A673 (cell line): ENCODE data around the gene VOPP1. TPM values are rescaled to one million over a fixed set of nuclear protein-coding genes. Genes with fewer than 3 reads are reported as not detected.
A peak's percentile ranks its signal among the peaks of the same experiment; 100 is the strongest.

Experiments
- BruUV-seq: library from RNA; stranded (reverse); fragments of 400-500 nt; replicated peaks from 2 replicates; lab custom pipeline; 2021; lab: Mats Ljungman, UMichigan
- CTCF ChIA-PET: fragments of 300-600 bp; sonication (Branson Sonifier 250); formaldehyde crosslinking; loops from one replicate; lab custom pipeline; 2022; ENCODE audit warnings: antibody characterized with exemption; lab: Charles Lee
- POLR2A ChIA-PET: fragments of 300-600 bp; sonication (Branson Sonifier 250); formaldehyde crosslinking; loops from one replicate; lab custom pipeline; 2022; ENCODE audit warnings: antibody characterized with exemption; ENCODE audit not compliant: low non-redundant PET; lab: Charles Lee
- DNase-seq: peaks from one replicate; pipeline ENCODE4 v3.0.0-alpha.2; 2015; ENCODE audit warnings: low spot score
- H3K27ac ChIP-seq: fragments of 200-600 bp; sonication (generic); 2 replicates; pipeline ENCODE4 v1.5.1; 2016; ENCODE audit warnings: mixed run types, low read depth, mild to moderate bottlenecking, mixed read lengths, antibody characterized with exemption, low read length; ENCODE audit not compliant: poor library complexity, severe bottlenecking
- H3K27me3 ChIP-seq: fragments of 200-600 bp; sonication (generic); replicated peaks from 2 replicates; pipeline ENCODE4 v1.6.1; 2017; ENCODE audit warnings: mixed run types, low read depth, mild to moderate bottlenecking, mixed read lengths, antibody characterized with exemption, low read length; ENCODE audit not compliant: insufficient read depth, poor library complexity
- H3K36me3 ChIP-seq: fragments of 200-600 bp; sonication (generic); 2 replicates; pipeline ENCODE4 v1.6.1; 2016; ENCODE audit warnings: mixed run types, mild to moderate bottlenecking, mixed read lengths, antibody characterized with exemption, low read length; ENCODE audit not compliant: insufficient read depth, poor library complexity, severe bottlenecking
- H3K4me1 ChIP-seq: fragments of 200-600 bp; sonication (generic); 2 replicates; pipeline ENCODE4 v1.6.1; 2017; ENCODE audit warnings: mixed run types, mild to moderate bottlenecking, mixed read lengths, antibody characterized with exemption, low read length; ENCODE audit not compliant: insufficient read depth, poor library complexity, severe bottlenecking
- H3K4me3 ChIP-seq: fragments of 200-600 bp; sonication (generic); 2 replicates; pipeline ENCODE4 v1.5.1; 2016; ENCODE audit warnings: low read depth, mixed run types, mild to moderate bottlenecking, mixed read lengths, low read length; ENCODE audit not compliant: poor library complexity, severe bottlenecking
- H3K9me3 ChIP-seq: fragments of 200-600 bp; sonication (generic); 2 replicates; pipeline ENCODE4 v1.6.1; 2016; ENCODE audit warnings: mixed run types, low read depth, mild to moderate bottlenecking, mixed read lengths, antibody characterized with exemption, low read length; ENCODE audit not compliant: poor library complexity, severe bottlenecking
- EZH2 ChIP-seq: fragments of 200-600 bp; sonication (generic); IDR thresholded peaks from 2 replicates; pipeline ENCODE4 v1.6.1; 2017; ENCODE audit warnings: borderline replicate concordance, low read depth, mild to moderate bottlenecking, mixed read lengths, antibody characterized with exemption, low read length; ENCODE audit not compliant: poor library complexity, severe bottlenecking
- intact Hi-C: fragments of 100-400 bp; cut with micrococcal nuclease; formaldehyde crosslinking; loops from one replicate; pipeline ENCODE4 v1.10.0; 2022; ENCODE audit not compliant: unreplicated experiment
- total RNA-seq: library from RNA; stranded (reverse); gene quantifications from 2 replicates; pipeline ENCODE4 v1.2.3, GENCODE V29; 2021
- TF ChIP-seq, protein P1 (sequence below): fragments of 300-800, 200-600 bp; sonication (generic); conservative IDR thresholded peaks from 2 replicates; pipeline ENCODE4 v1.5.1; 2017; ENCODE audit warnings: low read depth, mild to moderate bottlenecking, antibody characterized with exemption, low read length, moderate library complexity, mixed read lengths

The VOPP1 gene
- total RNA-seq, 1 experiment from 2014 or later, result 49.6 TPM

- no peak for TF ChIP-seq EZH2
- TF ChIP-seq, protein P1, sequence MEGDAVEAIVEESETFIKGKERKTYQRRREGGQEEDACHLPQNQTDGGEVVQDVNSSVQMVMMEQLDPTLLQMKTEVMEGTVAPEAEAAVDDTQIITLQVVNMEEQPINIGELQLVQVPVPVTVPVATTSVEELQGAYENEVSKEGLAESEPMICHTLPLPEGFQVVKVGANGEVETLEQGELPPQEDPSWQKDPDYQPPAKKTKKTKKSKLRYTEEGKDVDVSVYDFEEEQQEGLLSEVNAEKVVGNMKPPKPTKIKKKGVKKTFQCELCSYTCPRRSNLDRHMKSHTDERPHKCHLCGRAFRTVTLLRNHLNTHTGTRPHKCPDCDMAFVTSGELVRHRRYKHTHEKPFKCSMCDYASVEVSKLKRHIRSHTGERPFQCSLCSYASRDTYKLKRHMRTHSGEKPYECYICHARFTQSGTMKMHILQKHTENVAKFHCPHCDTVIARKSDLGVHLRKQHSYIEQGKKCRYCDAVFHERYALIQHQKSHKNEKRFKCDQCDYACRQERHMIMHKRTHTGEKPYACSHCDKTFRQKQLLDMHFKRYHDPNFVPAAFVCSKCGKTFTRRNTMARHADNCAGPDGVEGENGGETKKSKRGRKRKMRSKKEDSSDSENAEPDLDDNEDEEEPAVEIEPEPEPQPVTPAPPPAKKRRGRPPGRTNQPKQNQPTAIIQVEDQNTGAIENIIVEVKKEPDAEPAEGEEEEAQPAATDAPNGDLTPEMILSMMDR, result no peak
- Histone ChIP-seq H3K36me3 (no peaks in the 10 kb centered on the region), H3K4me3 (no peak overlapping the region), H3K27ac (no peak overlapping the region), H3K9me3 (no peaks in the 10 kb centered on the region), H3K27me3 (no peaks in the 10 kb centered on the region), H3K4me1 (peaks cover 37% of the 10 kb centered on the region)
- BruUV-seq, result no TSS peak
- POLR2A ChIA-PET, result no interaction called here
- intact Hi-C loops, result no loop called here
- DNase-seq, result no peak
- CTCF ChIA-PET, result interaction anchor here (0.6 kb wide), 1 partner anchor 664 kb away, joined by 4 read pairs; no protein-coding TSS in a partner anchor
Observed at GRCh38 chr7:55554038-55554437, 18.3 kb downstream of the VOPP1 start.

GRCh38 chr7:55553024-55553345 lies 19.3 kb downstream of the VOPP1 start:
- no peak overlapping the region for H3K4me3 ChIP-seq
- ChIA-PET POLR2A (no interaction called here), CTCF (no interaction called here)
- H3K36me3 ChIP-seq, result no peaks in the 10 kb centered on the region
- H3K27ac ChIP-seq, result peak overlapping the region; percentile 14
- intact Hi-C loops, result no loop called here
- H3K4me1 ChIP-seq, result peaks cover 37% of the 10 kb centered on the region
- no peaks in the 10 kb centered on the region for H3K9me3 ChIP-seq
- BruUV-seq, result no TSS peak
- DNase-seq, result no peak
- H3K27me3 ChIP-seq, result no peaks in the 10 kb centered on the region
- TF ChIP-seq, protein P1, result no peak
- no peak for TF ChIP-seq EZH2

- TF ChIP-seq, protein P1, result no peak
- no peak for TF ChIP-seq EZH2
- POLR2A ChIA-PET, result no interaction called here
- peak; percentile 50 for DNase-seq
- BruUV-seq, result no TSS peak
- Histone ChIP-seq H3K36me3 (no peaks in the 10 kb centered on the region), H3K9me3 (no peaks in the 10 kb centered on the region), H3K27me3 (no peaks in the 10 kb centered on the region), H3K27ac (peak overlapping the region; percentile 14), H3K4me3 (no peak overlapping the region), H3K4me1 (peaks cover 37% of the 10 kb centered on the region)
- intact Hi-C loops, result no loop called here
- CTCF ChIA-PET, result no interaction called here
Observed at GRCh38 chr7:55552320-55553023, 19.8 kb downstream of the VOPP1 start.
